ENCODE data around the gene SLU7. TPM values are rescaled to one million over a fixed set of nuclear protein-coding genes. Genes with fewer than 3 reads are reported as not detected.

Gene SLU7
- total and polyA plus RNA-seq, 2 donors (not counting 1 experiment from before 2014, with no cell fraction given), result 47.1 to 79.4 TPM

DNA sequence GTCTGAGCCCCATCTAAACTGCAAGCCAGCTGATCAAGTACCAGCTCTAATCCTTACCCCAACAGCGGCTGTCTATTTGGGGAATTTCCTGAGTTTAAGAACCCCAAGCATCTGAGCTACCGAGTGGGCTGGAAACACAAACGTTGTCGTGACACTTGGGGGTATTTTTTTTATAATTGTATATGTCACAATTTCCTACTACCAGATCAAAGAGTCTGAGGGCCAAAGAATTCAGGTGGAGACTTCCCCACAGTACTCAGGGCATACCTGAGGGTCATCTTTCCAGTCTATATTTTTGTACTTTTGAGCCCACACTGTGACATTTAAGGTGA is 45.6 kb upstream of the SLU7 start:
- Histone ChIP-seq H3K4me3 (replicated peaks in 1 of 4; ENCODE audit: control extremely low read depth in 1 of 4, insufficient read depth in 1 of 4, low read depth in 3 of 4, low read length in 4 of 4) (no peak overlapping the region), H4K20me1 (ENCODE audit: control insufficient read depth, extremely low read depth, insufficient read depth, low read length) (no peaks in the 10 kb centered on the region), H2AFZ (ENCODE audit: low read length) (no peak overlapping the region), H3K9ac (ENCODE audit: insufficient read depth, low read length) (no peak overlapping the region), H3K9me3 (ENCODE audit: control insufficient read depth, insufficient read depth, low read depth, low read length) (no peaks in the 10 kb centered on the region), H3K79me2 (ENCODE audit: control insufficient read depth, insufficient read depth, low read length) (no peaks in the 10 kb centered on the region), H3K4me1 (ENCODE audit: control insufficient read depth, extremely low read depth, insufficient read depth, low read length) (peaks cover 3% of the 10 kb centered on the region), H3K27ac (ENCODE audit: insufficient read depth, low read length) (no peak overlapping the region), H3K36me3 (ENCODE audit: control insufficient read depth, insufficient read depth, low read length) (no peaks in the 10 kb centered on the region), H3K27me3 (ENCODE audit: control insufficient read depth, insufficient read depth, low read length) (no peaks in the 10 kb centered on the region), H3K4me2 (ENCODE audit: extremely low read depth, insufficient read depth, low read length) (no peak overlapping the region)
- DNase-seq (ENCODE audit: low read depth in 2 of 2), result no peak
- no peak for TF ChIP-seq EZH2 (IDR thresholded peaks at IDR 0.05; ENCODE audit: low read length, missing control alignments)
- TF ChIP-seq, protein P1, sequence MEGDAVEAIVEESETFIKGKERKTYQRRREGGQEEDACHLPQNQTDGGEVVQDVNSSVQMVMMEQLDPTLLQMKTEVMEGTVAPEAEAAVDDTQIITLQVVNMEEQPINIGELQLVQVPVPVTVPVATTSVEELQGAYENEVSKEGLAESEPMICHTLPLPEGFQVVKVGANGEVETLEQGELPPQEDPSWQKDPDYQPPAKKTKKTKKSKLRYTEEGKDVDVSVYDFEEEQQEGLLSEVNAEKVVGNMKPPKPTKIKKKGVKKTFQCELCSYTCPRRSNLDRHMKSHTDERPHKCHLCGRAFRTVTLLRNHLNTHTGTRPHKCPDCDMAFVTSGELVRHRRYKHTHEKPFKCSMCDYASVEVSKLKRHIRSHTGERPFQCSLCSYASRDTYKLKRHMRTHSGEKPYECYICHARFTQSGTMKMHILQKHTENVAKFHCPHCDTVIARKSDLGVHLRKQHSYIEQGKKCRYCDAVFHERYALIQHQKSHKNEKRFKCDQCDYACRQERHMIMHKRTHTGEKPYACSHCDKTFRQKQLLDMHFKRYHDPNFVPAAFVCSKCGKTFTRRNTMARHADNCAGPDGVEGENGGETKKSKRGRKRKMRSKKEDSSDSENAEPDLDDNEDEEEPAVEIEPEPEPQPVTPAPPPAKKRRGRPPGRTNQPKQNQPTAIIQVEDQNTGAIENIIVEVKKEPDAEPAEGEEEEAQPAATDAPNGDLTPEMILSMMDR (conservative IDR thresholded peaks at IDR 0.05 in 1 of 2, IDR thresholded peaks at IDR 0.05 in 1 of 2; ENCODE audit: low read depth in 1 of 2, low read length in 2 of 2), result no peak

DNA sequence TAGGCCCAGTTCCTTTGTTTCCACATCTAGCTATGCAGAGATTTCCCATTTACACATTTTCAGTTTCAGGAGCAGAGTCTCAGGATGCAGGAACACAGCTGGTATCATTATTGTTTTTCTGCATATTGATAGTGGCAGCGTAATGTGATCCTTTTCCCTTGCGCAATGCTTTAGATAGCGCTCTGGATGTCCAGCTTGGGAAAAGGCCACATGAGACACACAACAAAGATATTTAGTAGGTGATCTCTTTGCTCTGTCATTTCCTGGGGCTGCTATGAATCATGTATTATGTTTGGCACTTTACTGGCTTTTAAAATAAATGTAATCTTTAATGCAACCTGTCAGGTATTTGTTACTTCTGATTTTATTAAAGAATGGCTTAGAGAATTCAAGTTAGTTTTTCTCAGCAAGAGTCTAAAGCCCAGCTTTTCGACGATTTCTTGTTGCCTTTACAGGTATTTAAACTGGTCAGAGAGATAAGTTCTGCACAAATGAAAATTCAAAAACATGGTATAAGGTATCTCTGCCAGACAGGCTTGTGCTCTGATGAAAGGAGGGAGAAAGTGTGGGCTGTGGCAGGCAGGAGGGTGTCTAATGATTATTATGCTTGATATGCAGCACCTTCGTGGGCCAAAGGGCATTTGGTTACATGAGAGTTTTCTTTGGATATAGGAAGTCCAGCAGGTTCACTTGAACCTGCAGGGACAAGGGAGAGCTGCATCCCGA is 45.0 kb upstream of the SLU7 start:
- Histone ChIP-seq H2AFZ (ENCODE audit: low read length) (no peak overlapping the region), H3K27me3 (ENCODE audit: control insufficient read depth, insufficient read depth, low read length) (no peaks in the 10 kb centered on the region), H3K9ac (ENCODE audit: insufficient read depth, low read length) (no peak overlapping the region), H3K27ac (ENCODE audit: insufficient read depth, low read length) (no peak overlapping the region), H3K4me1 (ENCODE audit: control insufficient read depth, extremely low read depth, insufficient read depth, low read length) (peaks cover 3% of the 10 kb centered on the region), H3K9me3 (ENCODE audit: control insufficient read depth, insufficient read depth, low read depth, low read length) (no peaks in the 10 kb centered on the region), H3K36me3 (ENCODE audit: control insufficient read depth, insufficient read depth, low read length) (no peaks in the 10 kb centered on the region), H3K79me2 (ENCODE audit: control insufficient read depth, insufficient read depth, low read length) (no peaks in the 10 kb centered on the region), H3K4me2 (ENCODE audit: extremely low read depth, insufficient read depth, low read length) (peak overlapping the region; percentile 16), H3K4me3 (replicated peaks in 1 of 4; ENCODE audit: control extremely low read depth in 1 of 4, insufficient read depth in 1 of 4, low read depth in 3 of 4, low read length in 4 of 4) (no peak overlapping the region), H4K20me1 (ENCODE audit: control insufficient read depth, extremely low read depth, insufficient read depth, low read length) (no peaks in the 10 kb centered on the region)
- TF ChIP-seq, protein P1 (conservative IDR thresholded peaks at IDR 0.05 in 1 of 2, IDR thresholded peaks at IDR 0.05 in 1 of 2; ENCODE audit: low read depth in 1 of 2, low read length in 2 of 2), result no peak
- TF ChIP-seq EZH2 (IDR thresholded peaks at IDR 0.05; ENCODE audit: low read length, missing control alignments), result no peak
- DNase-seq (ENCODE audit: low read depth in 2 of 2), result peak; percentile 62 to 89

DNA sequence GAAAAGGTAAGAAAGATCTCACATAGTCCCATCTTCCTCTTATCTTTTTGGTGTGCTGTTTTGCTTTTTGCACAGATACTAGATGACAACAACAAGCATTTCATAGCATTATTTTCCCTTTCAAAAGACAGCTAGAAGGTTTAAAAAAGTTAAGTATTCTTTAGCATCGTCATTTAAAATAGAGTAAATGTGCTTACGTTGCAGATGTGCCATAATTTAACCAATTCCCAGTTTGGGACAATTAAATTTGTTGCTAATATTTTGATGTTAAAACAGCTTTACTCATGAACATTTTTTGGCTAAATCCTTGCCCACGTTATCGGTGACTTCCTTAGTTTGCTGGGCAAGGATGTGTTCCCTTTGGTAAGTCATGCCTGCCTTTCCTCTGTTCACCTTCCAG is 44.3 kb upstream of the SLU7 start:
- H3K36me3 ChIP-seq (ENCODE audit: control insufficient read depth, insufficient read depth, low read length), result no peaks in the 10 kb centered on the region
- H3K4me1 ChIP-seq (ENCODE audit: control insufficient read depth, extremely low read depth, insufficient read depth, low read length), result peaks cover 3% of the 10 kb centered on the region
- DNase-seq (ENCODE audit: low read depth in 2 of 2), result no peak
- H3K27me3 ChIP-seq (ENCODE audit: control insufficient read depth, insufficient read depth, low read length), result no peaks in the 10 kb centered on the region
- no peaks in the 10 kb centered on the region for H4K20me1 ChIP-seq (ENCODE audit: control insufficient read depth, extremely low read depth, insufficient read depth, low read length)
- H3K9me3 ChIP-seq (ENCODE audit: control insufficient read depth, insufficient read depth, low read depth, low read length), result no peaks in the 10 kb centered on the region
- no peak overlapping the region for H2AFZ ChIP-seq (ENCODE audit: low read length)
- peak overlapping the region; percentile 16 for H3K4me2 ChIP-seq (ENCODE audit: extremely low read depth, insufficient read depth, low read length)
- H3K79me2 ChIP-seq (ENCODE audit: control insufficient read depth, insufficient read depth, low read length), result no peaks in the 10 kb centered on the region
- no peak for TF ChIP-seq EZH2 (IDR thresholded peaks at IDR 0.05; ENCODE audit: low read length, missing control alignments)
- TF ChIP-seq, protein P1 (conservative IDR thresholded peaks at IDR 0.05 in 1 of 2, IDR thresholded peaks at IDR 0.05 in 1 of 2; ENCODE audit: low read depth in 1 of 2, low read length in 2 of 2), result no peak
- H3K27ac ChIP-seq (ENCODE audit: insufficient read depth, low read length), result no peak overlapping the region
- H3K9ac ChIP-seq (ENCODE audit: insufficient read depth, low read length), result no peak overlapping the region
- H3K4me3 ChIP-seq (replicated peaks in 1 of 4; ENCODE audit: control extremely low read depth in 1 of 4, insufficient read depth in 1 of 4, low read depth in 3 of 4, low read length in 4 of 4), result no peak overlapping the region
